GM19043 (cell line): ENCODE data around the gene PNKP.

Experiments
- ATAC-seq: cut with Tn5 transposase; IDR thresholded peaks from one replicate; pipeline ENCODE4 v1.9.1; 2021; ENCODE audit warnings: low read depth; ENCODE audit not compliant: unreplicated experiment

The PNKP gene

GRCh38 chr19:49890349-49891311 is 23.3 kb upstream of the PNKP start:
- no peak for ATAC-seq

DNA sequence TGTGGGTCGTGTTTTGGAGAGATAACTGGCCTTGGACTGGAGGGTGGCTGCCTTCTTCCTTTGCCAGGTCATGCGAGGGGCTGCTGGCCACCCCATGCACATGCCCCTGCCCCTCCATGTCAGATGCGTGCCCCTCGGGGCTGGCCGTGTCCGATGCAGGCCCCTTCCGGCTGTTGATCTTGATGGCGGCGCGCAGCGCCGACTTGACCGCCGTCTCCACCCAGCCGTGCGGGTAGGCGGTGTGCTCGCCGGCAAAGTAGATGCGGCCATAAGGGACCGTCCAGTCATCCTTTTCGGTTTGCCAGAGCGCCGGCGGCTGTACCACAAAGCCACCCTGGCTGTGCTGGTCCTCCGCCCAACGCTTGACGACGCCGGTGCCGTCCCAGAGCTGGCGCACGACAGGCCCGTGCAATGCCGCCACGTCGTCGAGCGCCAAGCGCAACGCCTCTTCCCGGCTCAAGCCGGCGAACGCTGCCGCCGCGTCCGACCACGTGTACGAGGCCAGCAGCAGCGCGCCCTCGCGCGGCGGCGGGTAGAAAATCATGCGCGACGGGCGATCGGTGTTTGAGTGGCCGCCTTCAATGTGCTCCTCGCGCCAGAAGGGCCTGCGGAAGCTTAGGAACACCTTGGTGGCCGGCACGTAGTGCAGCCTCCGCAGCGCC is 22.4 kb upstream of the PNKP start:
- ATAC-seq: no peak

GRCh38 chr19:49889038-49889686 is 21.8 kb upstream of the PNKP start:
- no peak for ATAC-seq

DNA sequence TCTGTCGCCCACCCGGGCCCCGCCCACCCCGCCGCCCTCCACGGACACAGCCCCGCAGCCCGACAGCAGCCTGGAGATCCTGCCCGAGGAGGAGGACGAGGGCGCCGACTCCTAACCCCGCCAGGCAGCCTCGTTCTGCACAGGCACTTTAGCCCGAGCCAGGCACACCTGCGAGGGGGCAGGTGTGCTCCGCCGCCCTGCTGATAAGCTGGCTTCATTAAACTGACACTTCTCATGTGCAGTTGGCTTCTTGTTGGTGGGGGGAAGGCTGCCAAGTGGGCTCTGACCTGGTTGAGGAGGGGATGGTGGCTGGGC is 21.1 kb upstream of the PNKP start:
- no peak for ATAC-seq

DNA sequence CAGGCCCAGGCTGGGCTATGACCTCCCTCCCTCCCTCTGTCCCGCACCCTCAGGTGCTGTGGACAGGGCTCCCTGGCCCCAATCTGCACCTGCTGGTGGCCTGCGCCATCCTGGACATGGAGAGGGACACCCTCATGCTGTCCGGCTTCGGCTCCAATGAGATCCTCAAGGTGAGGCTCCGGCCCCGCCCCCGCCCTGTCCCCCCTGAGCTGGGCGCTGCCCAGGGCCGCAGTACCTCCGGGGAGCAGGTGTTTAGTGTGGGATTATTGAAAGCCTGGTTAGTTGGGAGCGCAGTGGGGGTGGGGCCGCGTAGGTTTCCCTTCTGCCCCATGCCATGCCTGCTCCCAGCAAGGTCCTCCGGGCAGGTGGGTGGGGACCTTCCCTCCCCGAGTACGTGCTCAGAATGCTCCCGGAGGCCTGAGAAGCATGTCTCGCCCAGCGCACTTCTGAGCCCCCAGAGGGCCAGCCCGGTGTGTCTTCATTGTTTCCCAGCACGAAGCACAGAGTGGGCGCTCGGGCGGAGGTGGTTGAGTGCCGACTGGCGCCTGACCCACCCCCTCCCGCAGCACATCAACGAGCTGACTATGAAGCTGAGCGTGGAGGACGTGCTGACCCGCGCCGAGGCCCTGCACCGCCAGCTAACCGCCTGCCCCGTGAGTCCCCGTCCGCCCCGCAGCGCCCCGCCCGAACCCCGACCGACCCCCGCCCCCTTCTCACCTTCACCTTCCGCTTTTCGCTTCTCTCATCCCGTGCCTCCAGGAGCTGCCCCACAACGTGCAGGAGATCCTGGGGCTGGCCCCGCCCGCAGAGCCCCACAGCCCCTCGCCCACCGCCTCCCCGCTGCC is 20.5 kb upstream of the PNKP start:
- no peak for ATAC-seq

DNA sequence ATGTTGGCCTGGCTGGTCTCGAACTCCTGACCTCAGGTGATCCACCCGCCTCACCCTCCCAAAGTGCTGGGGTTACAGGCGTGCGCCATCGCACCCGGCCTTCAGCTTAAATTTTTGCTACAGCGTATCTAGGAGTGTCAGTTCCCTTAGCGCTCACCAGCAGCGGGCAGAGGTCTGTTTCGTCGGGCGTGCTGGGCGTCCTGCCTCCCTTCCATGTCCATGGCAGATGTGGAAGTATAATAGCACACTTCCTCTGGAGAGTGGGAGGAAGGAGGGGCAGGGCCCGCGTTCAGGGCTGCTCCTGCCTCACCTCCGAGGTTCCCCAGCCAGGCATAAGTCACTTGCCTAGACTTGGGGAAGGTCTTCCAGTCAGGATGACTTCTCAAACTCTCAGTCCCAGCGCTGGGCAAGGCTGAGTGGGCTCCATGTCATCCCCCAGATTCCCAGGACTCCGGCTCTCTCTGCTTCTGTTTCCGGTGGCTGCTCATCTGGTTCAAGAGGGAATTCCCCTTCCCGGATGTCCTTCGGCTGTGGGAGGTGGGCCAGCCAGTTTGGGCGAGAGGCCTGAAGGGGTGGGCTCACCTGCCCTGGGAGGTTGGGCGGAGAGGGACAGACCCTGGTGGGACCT is 19.8 kb upstream of the PNKP start:
- ATAC-seq: no peak

DNA sequence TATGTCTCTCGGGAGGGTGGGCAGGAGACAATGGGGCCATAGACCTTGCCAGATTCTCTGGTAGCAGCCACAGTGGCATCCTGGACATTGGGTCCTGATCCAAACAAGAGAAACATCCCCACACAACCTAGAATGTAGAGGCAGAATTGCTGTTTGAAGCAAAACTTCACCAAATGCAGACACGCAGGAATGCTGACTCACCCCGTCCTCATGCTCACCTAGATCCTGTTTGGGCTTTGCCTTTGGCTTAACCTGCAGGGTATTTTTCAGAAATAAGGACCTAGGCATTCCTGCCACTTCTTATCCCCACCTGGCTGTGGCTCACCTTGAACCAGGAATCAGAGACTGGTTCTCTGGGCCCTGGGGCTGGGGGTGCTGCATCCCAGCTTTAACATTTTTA is 17.4 kb upstream of the PNKP start:
- ATAC-seq: no peak

DNA sequence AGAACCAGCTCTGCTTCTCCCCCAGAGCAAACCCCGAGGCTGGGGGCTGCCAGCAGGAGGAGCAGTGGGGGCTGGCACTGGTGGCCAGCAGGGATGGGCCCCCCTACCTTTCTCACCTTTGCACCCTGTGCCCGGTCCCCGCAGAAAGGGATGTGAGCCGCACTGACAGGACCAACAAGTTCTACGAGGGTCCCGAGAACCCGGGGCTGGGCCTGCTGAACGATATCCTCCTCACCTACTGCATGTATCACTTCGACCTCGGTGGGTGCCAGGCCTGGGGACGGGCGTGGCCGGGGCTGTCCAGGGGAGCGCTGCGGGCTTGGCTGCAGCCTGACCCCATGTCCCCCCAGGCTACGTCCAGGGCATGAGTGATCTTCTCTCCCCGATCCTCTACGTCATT is 16.7 kb upstream of the PNKP start:
- ATAC-seq: no peak

- no peak for ATAC-seq
Observed at GRCh38 chr19:49883094-49883493, 15.7 kb upstream of the PNKP start.

- no peak for ATAC-seq
Observed at GRCh38 chr19:49882643-49883042, 15.3 kb upstream of the PNKP start.

GRCh38 chr19:49881672-49882394 is 14.5 kb upstream of the PNKP start:
- ATAC-seq: no peak

GRCh38 chr19:49881186-49881585 is 13.8 kb upstream of the PNKP start:
- ATAC-seq: no peak

DNA sequence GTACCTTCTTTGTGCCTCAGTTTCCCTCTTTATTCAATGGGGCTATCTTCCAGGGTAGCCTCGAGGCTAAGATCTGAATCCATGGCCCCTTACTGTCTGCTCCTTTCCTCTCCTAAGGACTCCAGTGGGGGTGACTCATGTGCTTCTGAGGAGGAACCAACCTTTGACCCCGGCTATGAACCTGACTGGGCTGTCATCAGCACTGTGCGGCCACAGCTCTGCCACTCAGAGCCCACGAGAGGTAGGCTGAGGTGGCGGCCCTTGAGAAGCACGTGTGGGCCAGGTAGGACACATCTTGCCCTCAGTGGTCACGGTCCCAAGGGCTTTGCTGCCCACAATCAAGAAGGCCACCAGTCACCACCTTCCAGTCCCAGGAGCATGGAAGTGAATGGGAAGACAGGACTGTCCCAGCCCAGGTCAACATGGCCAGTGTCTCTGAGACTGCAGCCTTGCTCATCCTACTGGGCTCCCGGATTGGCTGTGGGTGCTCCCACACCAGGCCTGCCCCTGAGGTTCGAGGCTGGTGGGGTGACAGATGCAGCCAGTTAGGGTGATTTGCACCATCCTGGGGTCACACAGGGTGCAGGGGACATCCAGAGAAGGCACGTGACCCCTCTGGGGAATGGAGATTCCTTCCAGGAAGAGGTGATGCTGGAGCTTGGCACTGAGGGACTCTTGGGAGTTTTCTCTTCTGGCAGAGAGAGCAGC is 12.9 kb upstream of the PNKP start:
- no peak for ATAC-seq

- no peak for ATAC-seq
Observed at GRCh38 chr19:49879243-49879963, 12.0 kb upstream of the PNKP start.

GRCh38 chr19:49878744-49879070 is 11.3 kb upstream of the PNKP start:
- no peak for ATAC-seq

- peak; percentile 42 for ATAC-seq
Observed at GRCh38 chr19:49877879-49878743, 10.7 kb upstream of the PNKP start.

DNA sequence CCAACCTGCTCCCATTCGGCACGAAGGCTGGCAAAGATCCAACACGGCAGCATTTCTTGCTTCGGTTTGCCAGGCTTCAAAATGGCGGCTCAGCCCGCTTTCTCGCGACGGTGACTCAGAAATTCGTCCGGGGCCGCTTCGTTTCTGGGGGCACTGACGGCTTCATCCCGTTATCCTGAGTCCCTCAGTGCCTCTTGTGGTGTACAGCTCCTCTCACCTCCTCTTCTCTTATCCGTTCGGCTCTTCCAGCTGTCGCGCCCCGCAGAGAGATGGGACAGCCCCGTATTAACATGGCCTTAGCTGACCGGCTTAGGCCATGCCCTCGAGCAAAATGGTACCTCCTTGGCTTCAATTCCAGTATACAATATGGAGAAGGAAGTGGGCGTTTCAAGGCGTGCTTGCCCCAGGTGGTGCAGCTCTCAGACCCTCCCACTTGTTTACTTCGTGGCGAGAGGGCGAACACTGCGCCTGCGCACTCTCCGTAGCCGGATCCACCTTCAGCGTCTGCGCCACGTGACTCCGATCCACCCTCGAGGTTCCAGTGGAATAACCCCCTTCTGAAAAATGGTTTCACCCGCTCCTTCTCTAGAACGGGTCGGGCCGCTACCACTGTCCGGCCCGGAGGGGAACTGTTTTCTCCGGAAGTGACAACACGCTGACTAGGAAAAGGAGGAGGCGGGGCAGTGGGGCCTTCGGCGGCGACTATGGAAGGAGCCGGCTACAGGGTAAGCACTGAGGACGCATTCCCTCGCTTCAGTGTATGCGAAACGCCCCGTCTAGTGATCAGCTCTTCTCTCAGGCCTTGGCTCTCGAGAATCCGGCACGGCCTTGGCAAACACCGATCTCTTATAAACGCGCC is 9.9 kb upstream of the PNKP start, which contains the start of the genes AKT1S1 and TBC1D17:
Gene AKT1S1 (minus strand): TSS at position 336 of the 859 bp plus-strand sequence. CDS start 4,060 bp downstream, outside the sequence.
Gene TBC1D17 (plus strand): TSS at position 683 of the 859 bp plus-strand sequence. CDS start 22 bp downstream, at position 705.
- ATAC-seq: peak; percentile 46
